Loucy (cell line): ENCODE results near the gene TAF3.

Experiments
- H2AFZ ChIP-seq: fragments of 200-600 bp; sonication (generic); 2 replicates; pipeline ENCODE4 v1.6.0; 2016; ENCODE audit warnings: antibody characterized with exemption, mild to moderate bottlenecking, low read length, moderate library complexity
- H3F3A ChIP-seq: fragments of 200-600 bp; 2 replicates; pipeline ENCODE4 v1.6.0; 2016; ENCODE audit warnings: antibody characterized with exemption, low read depth, mild to moderate bottlenecking
- H3K27me3 ChIP-seq: fragments of 200-600 bp; sonication (generic); 2 replicates; pipeline ENCODE4 v1.6.1; 2014; ENCODE audit warnings: low read length, mild to moderate bottlenecking; ENCODE audit not compliant: insufficient read depth, poor library complexity, severe bottlenecking
- H3K36me3 ChIP-seq: fragments of 200-600 bp; sonication (generic); 2 replicates; pipeline ENCODE4 v1.6.1; 2016; ENCODE audit warnings: low read length; ENCODE audit not compliant: insufficient read depth
- H3K4me1 ChIP-seq: fragments of 200-600 bp; sonication (generic); 2 replicates; pipeline ENCODE4 v1.5.1; 2014; ENCODE audit warnings: low read length, mild to moderate bottlenecking; ENCODE audit not compliant: insufficient read depth, poor library complexity, severe bottlenecking
- H3K4me2 ChIP-seq: fragments of 200-600 bp; sonication (generic); 2 replicates; pipeline ENCODE4 v1.6.0; 2014; ENCODE audit warnings: antibody characterized with exemption, low read length, low read depth, mild to moderate bottlenecking; ENCODE audit not compliant: poor library complexity, severe bottlenecking
- H3K4me3 ChIP-seq: fragments of 200-600 bp; sonication (generic); 2 replicates; pipeline ENCODE4 v1.5.1; 2014; ENCODE audit warnings: low read length, mild to moderate bottlenecking, mixed read lengths; ENCODE audit not compliant: poor library complexity, severe bottlenecking
- H3K79me2 ChIP-seq: fragments of 200-600 bp; sonication (generic); 2 replicates; pipeline ENCODE4 v1.6.1; 2014; ENCODE audit warnings: low read length; ENCODE audit not compliant: insufficient read depth
- H3K9ac ChIP-seq: fragments of 200-600 bp; sonication (generic); 2 replicates; pipeline ENCODE4 v1.6.0; 2014; ENCODE audit warnings: mild to moderate bottlenecking, low read depth, low read length, moderate library complexity; ENCODE audit not compliant: poor library complexity, severe bottlenecking
- H3K9me2 ChIP-seq: fragments of 200-600 bp; sonication (generic); replicated peaks from 2 replicates; pipeline ENCODE4 v1.6.1; 2016; ENCODE audit warnings: low read depth, low read length, mixed read lengths
- H3K9me3 ChIP-seq: fragments of 200-600 bp; sonication (generic); 2 replicates; pipeline ENCODE4 v1.6.1; 2014; ENCODE audit warnings: mild to moderate bottlenecking, antibody characterized with exemption, low read length, low read depth; ENCODE audit not compliant: insufficient read depth
- H4K20me1 ChIP-seq: fragments of 200-600 bp; sonication (generic); 2 replicates; pipeline ENCODE4 v1.6.0; 2014; ENCODE audit warnings: antibody characterized with exemption, low read length, mild to moderate bottlenecking; ENCODE audit not compliant: insufficient read depth, poor library complexity, severe bottlenecking
- EZH2phosphoT487 ChIP-seq: fragments of 200-600 bp; IDR thresholded peaks from 2 replicates; pipeline ENCODE4 v1.6.1; 2018; ENCODE audit warnings: antibody characterized with exemption, mild to moderate bottlenecking, moderate library complexity, borderline replicate concordance
- TF ChIP-seq, protein P1 (sequence below): fragments of 200-600 bp; sonication (generic); conservative IDR thresholded peaks from 2 replicates; pipeline ENCODE4 v1.5.1; 2014; ENCODE audit warnings: mild to moderate bottlenecking, antibody characterized with exemption, low read length

Gene TAF3

DNA sequence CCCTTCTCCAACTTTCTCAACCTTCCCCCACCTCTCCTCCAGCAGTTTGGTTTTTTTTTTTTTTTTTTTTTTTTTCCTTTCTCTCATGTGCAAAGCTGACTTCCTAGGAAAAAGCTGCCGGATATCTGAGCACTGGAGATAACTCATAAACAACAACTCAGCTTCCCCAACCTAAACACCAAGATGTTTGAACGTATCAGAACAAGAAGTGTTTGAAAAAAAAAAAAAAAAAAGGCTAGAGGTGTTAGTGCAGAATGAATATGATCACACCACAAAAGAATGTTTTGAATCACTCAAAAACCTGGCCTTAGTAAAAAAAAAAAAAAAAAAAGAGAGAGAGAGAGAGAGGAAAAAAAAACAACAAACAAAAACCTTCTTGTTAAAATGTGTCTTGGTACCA is 247.3 kb downstream of the TAF3 start:
- peaks cover 100% of the 10 kb centered on the region for H4K20me1 ChIP-seq
- H2AFZ ChIP-seq = no peak overlapping the region
- H3K9ac ChIP-seq = peak overlapping the region; percentile 43
- peak overlapping the region; percentile 58 for H3K4me3 ChIP-seq
- TF ChIP-seq, protein P1, sequence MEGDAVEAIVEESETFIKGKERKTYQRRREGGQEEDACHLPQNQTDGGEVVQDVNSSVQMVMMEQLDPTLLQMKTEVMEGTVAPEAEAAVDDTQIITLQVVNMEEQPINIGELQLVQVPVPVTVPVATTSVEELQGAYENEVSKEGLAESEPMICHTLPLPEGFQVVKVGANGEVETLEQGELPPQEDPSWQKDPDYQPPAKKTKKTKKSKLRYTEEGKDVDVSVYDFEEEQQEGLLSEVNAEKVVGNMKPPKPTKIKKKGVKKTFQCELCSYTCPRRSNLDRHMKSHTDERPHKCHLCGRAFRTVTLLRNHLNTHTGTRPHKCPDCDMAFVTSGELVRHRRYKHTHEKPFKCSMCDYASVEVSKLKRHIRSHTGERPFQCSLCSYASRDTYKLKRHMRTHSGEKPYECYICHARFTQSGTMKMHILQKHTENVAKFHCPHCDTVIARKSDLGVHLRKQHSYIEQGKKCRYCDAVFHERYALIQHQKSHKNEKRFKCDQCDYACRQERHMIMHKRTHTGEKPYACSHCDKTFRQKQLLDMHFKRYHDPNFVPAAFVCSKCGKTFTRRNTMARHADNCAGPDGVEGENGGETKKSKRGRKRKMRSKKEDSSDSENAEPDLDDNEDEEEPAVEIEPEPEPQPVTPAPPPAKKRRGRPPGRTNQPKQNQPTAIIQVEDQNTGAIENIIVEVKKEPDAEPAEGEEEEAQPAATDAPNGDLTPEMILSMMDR = no peak
- TF ChIP-seq EZH2phosphoT487 = no peak
- no peaks in the 10 kb centered on the region for H3K27me3 ChIP-seq
- H3K36me3 ChIP-seq = peaks cover 99% of the 10 kb centered on the region
- peaks cover 100% of the 10 kb centered on the region for H3K79me2 ChIP-seq
- no peaks in the 10 kb centered on the region for H3K9me2 ChIP-seq
- H3K9me3 ChIP-seq = no peaks in the 10 kb centered on the region
- H3F3A ChIP-seq = peaks cover 12% of the 10 kb centered on the region
- peaks cover 85% of the 10 kb centered on the region for H3K4me1 ChIP-seq
- H3K4me2 ChIP-seq = peak overlapping the region; percentile 85

DNA sequence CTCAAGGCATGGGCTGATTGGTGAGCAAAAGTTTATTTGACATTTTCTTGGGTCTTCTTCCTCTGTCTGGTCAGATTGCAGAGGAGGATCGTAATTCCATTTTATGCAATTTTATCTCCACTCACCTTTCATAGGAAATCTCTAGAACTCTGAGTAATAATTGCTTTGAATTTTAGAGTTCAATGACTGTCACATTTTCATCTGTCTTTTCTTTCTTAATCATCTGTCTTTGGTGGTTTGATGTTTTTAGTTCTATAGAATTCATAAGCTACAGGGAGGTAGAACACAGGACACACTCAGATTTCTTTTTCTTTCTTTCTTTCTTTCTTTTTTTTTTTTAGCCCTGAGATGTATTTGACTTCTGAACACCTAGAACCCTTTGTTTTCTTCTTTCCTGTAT is 247.8 kb downstream of the TAF3 start:
- Histone ChIP-seq H2AFZ (no peak overlapping the region), H3K79me2 (peaks cover 100% of the 10 kb centered on the region), H3K4me1 (peaks cover 88% of the 10 kb centered on the region), H3F3A (peaks cover 13% of the 10 kb centered on the region), H3K27me3 (no peaks in the 10 kb centered on the region), H3K9ac (peak overlapping the region; percentile 43), H3K9me3 (no peaks in the 10 kb centered on the region), H3K36me3 (peaks cover 99% of the 10 kb centered on the region), H4K20me1 (peaks cover 100% of the 10 kb centered on the region), H3K4me3 (peak overlapping the region; percentile 58), H3K4me2 (peak overlapping the region; percentile 85), H3K9me2 (no peaks in the 10 kb centered on the region)
- no peak for TF ChIP-seq EZH2phosphoT487
- TF ChIP-seq, protein P1 = no peak
